Activated CD4-positive, alpha-beta T cell treated with anti-CD3 and anti-CD28 coated beads, Interleukin-2, amount 50 U/mL, for 48 hours (primary cell): ENCODE results near the gene VAT1L.

ENCODE experiments used
- DNase-seq, 2 experiments: peaks; one replicate each; pipeline ENCODE4 v3.0.0-alpha.2; 2020

The VAT1L gene

DNA sequence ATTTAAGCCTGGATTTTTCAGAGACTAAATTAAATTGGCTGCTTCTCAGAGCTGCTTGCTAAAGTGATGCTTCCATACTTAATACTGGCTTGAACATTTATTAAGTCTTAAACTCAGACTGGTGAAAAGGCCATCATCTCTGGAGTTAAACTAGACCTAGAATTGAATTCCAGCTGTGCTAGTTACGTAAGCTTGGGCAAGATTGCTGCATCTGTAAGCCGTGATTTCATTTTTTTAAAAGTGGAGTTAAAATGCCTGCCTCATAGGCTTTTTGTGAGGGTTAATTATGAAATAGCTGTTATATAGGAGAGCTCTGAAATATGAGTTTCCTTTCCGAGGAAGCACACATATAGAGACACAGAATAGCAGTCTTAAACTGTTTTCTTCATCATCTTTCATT, 84.7 kb downstream of the VAT1L start:
- DNase-seq, result no peak

DNA sequence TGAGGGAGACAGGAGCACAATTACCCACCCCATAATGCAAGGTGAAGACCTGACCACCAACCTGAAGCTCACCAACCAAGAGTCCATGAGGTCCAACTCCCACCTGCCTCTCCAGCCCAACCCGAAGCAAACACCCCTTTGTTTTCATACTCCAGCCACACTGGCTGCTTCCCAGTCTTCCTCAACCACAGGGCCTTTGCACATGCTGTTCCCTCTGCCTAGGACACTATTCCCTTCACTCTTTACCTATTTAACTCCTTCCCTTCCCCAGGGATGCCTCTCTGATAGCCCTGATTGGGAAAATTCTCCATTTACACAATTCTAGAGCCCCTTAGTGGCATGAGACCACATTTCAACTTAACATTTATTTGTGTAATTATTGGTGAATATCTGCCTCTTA, 86.0 kb downstream of the VAT1L start:
- no peak for DNase-seq

DNA sequence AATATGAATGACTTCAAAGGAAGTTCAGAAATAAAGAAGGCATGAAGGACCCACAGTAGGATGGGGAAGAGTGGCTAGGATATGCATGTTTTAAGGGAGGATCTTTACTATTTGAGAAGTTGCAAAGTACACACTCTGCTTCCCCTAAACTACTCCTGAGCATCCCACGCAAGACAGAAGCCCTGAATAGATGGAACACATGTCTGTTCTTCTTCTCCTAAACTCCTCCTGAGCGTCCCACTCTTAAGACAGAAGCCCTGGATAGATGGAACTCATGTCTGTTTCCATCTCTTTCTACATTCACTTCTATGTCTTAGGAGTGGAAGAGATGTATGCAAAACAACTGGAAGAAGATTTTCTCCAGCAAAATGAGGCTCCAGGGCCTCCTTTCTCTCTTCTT, 88.4 kb downstream of the VAT1L start:
- no peak for DNase-seq

DNA sequence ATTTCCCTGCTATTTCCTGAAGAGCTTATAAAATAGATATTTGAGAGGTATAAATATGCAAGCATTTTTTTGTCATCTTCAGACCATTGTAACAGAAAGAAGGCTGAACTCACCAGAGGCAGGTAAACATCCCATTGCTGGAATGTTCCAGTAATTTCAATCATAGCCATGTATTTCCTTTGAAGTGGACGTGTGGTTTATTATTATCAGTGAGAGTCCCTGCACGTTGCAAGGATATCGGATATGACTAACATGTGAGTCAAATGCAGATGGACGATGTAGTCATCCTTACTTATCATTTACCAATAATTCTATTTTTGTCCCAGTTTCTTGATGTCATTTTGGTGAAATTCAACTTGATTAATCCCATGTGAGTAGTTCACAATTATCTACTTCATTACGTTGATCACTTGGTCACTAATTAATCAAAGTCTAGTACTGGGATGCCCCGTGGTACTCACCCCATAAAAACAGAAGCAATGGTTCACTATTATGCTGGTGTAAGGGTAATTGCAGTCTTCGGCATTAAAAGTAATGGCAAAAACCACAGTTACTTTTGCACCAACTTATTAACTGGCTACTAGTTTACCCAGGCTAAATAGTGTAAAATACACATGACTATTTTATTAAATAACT, 89.5 kb downstream of the VAT1L start:
- DNase-seq, result no peak

DNA sequence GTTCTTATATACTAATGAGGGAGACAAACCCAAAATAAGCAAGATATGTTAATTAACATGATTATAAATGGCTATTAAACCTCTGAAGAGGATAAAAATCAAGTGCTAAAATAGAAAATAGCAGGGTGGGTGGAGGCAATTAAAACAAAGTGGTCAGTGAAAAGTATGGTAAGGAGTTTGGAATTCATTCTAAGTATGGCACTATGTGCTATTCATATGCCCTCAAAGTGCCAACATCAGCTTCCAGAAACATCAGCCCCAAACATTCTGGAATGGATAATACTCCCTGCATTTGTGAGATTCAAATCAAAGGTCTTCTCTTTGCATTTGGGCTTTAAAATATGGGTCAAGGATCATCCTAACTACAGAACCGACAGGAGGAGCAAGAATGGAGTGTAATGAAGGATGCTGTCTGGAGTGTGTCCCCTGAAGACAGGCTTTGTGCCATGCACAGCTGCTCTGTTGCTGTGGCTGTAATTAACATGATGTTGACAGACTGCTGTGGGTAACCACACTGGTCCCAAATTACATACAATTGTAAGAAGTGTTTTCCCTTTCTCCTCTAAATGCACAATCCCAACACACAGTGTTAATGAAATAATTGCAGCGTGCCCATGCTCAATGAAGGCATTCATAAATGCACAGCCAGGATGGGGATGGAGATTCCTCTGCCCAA, 93.1 kb downstream of the VAT1L start:
- DNase-seq, result no peak

DNA sequence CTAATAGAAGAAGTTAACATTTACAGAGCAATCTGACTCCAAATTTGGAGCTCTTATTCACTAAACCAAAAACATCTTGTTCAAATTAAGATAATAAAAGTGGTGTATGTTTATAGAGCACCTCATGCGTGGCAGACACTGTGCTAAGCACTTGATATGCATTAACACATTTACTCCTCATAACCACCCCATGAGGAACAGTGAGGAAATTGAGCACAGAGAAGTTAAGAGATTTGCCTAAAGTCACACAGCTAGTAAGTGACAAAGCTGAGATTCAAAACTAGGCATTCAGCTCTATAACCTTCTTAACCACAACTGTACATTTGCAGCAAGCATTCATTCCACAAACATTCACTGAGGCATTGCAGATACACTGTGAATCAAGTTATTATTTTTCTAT, 94.0 kb downstream of the VAT1L start:
- no peak for DNase-seq

DNA sequence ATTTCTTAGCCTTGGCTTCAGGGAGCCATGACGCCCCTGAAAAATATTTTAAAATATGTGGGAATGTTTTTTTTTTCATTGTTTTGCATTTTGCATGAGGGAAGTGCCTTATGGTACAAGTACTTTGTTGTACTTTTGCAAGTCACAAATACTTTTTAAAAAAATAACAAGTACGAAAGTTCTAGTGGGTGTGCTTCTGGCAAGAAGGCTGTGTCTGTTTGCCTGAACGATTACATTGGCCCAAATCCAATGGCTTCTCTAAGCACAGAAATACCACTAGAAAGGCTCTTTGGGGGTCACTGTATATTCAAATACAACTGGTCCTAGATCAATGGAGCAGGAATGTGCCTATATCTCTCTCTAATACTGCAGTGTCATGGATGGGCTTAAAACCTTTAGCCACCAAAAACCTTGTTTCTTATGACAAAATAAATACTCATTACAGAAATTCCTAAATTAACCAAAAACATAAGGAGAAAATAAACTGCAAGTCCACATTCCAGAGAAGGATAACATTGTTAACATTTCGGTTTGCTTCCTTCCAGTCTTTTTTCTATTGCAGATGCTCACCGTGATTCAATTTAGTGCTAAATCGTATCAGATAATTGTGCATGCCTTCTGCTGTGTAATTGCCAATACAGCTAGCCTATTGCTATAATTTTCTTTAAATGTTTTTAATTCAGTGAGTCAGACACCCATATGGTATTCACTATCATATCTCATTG, 97.4 kb downstream of the VAT1L start:
- DNase-seq, result no peak

DNA sequence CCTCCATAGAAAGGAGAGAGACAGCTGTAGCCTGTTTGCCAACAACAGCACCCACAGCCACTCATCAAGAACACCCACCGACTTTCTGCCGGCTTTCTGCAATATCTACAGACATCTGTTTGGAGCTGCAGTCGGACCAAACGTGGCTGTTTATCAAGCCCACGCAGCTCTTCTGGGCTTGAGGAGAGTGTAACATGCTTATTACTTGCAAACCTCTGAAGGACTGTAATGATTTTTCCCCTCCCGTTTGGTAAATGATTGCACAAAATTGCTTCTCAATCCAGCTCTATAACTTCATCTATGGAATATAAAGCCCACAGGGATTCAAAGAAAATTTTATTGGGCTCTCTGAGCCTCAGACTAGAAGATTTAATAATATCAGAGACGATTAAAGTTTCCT, 100.5 kb downstream of the VAT1L start:
- DNase-seq, result no peak

DNA sequence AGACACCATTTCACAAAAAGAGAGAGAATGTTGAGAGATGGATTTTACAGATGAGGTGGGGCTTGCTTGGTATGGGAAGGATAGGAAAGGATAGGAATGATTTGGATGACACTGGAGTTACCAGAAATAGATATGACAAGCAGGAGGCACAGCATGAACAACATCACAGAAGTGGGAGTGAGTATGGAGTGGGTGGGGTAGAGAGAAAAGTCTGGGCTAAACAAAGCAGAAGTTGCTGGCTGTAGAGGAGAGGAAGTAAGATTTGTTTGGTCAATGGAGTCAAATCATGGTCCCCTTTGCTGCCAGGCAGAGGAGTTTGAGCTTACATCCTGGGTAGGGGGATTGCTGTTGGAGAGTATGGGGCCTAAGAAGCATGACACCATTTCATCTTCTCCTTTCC, 101.7 kb downstream of the VAT1L start:
- DNase-seq, result no peak

DNA sequence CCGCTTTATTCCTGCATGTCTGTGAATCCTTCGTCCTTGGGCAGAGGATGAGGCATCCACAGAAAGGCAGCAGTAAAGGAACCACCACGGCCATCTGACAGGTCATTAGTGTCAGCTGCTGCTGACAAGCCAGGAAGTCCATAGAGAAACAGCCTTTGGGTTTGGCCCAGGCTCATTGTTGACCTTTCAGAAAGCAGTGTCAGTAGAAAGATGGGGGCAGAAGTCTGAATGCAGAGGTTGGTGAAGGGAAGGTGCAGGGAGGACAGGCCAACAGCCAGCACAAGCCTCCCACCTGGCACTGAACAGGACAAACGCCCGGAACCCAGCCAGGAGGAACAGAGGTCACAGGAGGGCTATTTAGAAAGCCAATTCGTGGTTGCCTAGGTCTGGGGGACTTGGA, 105.8 kb downstream of the VAT1L start:
- DNase-seq, result no peak

DNA sequence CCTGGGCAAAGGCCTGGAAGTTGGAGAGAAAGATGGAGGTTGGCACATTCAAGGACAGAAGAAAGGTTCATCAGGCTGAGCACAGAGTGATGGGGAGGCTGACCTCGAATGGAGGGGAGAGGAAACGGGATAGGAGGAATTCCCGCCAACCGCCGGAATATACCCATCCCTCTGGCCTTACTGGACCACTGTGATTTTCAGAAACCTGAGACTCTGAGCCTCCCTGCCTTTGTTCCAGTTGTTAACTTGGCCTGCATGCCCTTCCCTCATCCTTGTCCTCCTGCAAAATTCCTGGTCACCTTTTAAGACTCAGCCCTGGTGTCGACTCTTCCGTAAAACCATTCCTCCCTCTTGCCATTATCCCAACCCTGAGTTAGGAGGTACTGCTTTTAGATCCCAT, 107.6 kb downstream of the VAT1L start:
- no peak for DNase-seq

DNA sequence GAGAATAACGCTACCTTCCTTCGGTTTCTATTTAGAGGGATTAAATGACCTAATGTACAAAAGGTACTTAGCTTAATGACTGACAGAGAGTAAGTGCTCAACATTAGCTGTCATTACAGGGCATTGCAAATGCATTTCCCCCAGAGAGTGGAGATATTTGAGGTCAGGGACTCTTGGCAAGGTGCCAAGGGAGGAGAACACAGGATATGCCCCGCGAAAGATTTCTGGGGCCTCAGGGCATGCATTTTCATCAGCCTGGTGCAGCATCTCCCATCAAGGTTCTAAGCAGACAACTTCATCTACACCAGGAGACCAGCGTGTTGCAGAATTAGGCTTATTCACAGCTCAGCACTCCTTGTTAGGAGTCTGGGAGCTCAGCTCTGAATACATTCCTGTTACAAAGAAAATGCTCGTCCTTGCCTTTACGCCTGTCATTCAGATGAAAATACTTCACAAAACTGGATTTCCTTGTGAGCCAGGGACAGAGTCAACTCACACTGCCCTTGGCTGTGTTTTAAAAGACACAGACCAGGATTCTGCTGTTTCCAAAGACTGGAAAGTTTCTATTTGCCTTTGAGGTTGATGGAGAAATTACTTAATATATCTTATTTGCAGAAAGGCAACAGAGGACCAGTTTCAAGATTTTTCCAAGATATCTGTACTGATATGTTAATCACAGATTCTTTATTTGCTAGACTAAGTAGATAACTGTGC, 108.2 kb downstream of the VAT1L start:
- DNase-seq, result no peak

DNA sequence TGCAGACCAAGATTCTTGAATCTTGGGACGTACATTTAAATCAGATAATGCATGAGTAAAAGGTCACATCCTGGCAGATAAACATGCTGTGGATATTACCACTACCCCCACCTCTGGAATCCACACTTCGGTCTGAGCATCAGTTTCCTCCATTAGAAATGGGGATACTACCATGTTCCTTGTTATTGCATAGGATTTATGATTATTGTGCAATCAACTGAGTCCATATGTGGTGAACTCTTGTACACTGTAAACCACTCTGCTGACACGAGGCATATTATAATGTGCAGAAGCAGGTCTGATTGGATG, 108.7 kb downstream of the VAT1L start:
- DNase-seq, result no peak

DNA sequence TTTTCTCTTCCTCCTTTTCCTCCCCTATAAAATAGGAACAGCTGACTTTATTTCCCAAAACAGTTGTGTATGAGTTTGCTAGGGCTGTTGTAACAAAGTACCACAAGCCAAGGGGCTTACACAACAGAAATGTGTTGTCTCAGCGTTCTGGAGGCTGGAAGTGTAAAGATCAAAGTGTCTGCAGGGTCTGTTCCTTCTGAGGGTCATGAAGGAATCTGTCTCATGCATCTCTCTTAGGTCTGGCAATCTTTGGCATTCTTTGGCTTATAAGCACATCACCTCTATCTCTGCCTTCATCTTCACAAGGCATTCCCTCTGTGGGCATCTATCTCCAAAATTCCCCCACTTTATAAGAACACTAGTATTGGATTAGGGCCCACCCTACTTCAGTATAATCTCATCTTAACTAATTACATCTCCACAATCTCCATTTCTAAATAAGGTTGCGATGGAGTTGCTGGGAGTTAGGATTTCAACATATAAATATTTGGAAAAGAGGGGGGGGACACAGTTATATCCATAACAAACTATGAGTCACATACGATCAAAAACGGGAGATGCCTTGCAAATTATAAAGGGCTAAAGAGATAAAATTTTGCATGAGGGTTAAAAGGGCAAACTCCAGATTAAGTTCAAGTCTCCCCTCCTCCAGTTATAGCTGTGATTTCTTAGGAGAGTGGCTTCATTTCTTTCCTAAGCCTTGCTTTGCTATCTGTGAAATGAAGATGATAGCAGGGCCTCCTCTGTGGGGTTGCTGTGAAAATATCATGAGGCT, 109.7 kb downstream of the VAT1L start:
- DNase-seq, result no peak

DNA sequence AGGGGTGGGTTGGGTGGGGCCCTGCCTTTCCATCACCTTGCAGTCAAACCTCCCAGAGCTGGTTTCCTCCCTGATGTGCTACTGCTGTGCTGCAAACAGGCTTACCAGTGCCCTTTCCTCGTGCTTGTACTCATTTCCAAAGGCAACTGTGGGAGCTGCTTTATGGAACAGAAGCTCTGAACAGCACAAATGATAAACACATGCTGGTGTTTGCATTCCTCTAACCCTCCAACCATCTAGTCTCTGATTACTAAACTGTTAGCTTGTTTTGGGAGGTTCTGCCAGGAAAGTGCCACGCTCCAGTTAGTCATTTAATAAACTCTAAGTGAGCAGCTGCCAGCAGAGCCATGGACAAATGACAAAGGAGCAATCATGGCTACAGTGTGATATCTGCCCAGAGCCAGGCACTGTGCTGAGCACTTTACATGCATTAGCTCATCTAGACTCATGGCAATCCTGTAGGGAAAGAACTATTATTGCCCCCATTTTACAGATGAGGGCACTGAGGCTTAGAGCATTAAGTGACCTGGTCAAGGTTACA, 110.4 kb downstream of the VAT1L start:
- no peak for DNase-seq

DNA sequence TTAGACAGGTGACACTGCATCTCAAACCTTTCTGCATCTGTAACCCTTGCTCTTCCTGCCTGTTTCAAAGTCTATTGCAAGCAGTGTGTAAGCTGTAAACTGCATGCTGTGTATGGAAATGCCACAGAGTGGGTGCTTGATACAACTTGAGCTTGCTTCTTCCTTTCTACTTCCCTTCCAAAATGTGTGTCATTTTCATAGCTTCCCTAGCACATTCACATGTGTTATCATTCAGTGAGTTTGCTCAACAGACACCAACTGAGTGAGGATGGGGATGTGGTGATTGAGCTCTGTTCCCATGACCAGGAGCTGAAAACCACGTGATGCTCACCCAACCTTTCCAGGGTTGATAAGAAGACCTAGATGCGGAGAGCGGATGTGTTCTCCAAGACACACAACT, 111.1 kb downstream of the VAT1L start:
- no peak for DNase-seq

DNA sequence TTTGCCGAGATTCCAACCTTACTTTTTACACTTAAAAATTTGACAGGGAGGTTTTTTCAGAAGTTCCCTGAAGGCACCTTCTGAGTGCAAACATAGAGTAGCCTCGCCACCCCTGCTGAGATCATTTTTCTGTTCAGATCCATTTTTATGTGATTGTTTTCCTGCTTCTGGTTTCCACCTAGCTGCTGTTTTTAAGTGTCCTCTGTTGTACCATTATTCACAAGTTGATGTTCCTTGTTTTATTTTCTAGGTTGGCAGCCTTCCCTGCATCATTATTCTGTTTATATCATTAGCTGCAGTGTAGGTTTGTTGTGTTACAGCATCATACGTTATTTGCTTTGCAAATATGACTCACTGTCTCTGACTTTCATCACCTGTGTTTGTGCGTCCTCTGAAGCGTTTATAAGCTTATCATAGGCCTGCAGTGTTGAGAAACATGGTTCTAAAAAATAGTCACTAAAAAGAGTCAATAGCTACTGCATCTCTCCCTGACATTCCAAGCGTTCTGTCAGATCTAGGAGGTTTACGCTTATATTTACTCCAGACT, 117.1 kb downstream of the VAT1L start:
- no peak for DNase-seq

DNA sequence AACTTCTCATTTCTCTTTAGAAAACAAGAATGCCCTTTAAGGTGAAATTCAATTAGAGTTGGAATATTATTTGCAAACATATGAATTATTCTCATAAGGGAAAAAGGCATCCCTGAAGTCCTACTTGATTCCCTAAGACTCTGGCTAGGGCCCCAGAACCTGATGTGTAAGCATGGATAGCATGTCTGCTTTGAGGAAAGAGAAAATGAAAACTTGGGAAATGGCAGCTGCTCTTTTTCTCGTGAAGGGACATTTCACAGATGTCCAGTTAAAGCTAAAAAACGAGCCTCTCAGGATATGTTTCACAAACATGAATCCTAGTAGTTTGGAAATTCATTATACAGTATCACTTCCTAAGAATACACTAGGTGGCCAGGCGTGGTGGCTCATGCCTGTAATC, 121.7 kb downstream of the VAT1L start:
- DNase-seq, result no peak

DNA sequence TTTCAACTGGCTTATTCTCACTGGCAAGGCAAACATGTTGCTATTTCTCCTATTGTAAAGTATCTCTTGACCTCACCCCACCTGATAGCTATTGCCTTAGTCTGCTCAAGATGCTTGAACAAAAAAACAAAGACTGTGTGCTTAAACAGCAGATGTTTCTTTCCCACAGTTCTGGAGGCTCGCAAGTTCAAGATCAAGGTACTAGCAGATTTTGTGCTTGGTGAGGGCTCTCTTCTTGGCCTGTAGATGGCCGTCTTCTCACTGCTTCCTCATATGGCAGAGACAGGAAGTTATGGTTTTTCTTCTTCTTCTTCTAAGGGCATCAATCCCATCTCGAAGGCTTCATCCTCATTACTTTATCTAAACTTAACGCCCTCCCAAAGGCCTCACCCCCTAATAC, 124.3 kb downstream of the VAT1L start:
- DNase-seq, result no peak

DNA sequence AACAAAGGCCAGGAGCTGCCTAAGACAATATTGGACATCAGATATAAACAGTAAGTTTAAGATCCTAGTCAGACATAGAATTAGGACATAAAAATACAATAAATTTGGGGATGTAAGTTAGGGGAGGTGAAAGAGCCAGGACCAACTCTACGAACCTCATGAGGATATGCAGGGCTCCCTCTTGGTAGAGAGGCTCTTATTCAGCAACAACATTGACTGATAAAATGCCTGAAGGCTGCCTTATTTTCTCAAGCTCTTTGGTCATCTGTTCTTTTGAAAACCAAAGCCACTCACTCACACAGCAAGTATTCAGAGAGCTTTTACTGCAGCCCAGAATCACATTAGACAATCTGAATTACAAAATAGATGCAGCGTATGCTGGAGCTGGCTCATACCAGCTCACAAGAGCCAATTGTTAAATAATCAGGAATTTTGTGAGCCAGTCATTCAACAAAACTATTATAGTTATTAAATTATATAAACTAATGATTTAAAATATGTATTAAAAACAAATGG, 125.4 kb downstream of the VAT1L start:
- DNase-seq, result no peak

DNA sequence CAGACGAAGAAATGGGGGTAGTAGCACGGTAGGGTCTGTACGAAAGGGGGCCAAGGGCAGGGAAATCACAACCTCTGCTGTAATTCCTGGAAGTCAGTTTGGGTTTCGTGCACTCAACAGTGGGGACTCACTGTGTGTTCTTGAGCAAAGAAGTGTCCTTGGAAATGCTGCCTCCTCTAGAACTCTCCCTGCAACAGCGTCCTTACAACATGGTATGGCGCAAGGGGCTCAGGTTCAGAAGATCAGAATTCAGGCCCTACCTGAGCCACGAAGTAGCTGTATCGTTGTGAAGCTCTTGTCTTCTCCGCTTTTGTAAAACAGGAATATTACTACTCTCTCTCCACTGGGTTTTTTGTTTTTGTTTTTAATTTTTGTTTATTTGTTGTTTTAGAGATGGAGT, 127.7 kb downstream of the VAT1L start:
- no peak for DNase-seq

DNA sequence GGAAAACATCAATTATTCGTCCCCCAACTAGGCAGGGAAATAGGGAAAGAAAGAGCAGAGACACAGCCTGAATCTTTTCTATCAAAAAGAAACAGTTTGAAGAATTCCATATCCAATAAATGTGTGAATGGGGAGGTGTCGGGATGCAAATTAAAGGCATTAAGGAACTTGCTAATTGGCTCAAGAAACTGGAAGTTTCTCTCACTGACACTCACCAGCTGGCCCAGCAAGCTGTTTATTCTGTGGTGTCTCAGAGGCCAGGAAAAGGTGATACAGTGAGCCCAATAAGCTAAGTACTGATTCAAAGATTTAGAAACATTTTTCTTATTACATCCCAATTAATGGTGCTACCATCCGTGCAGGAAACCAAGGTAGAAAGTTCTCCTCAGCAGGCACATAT, 129.6 kb downstream of the VAT1L start:
- no peak for DNase-seq
